Measurements from ENCODE around the gene ALKBH8.
"Not testable (repeated sequence)": the region's sequence is repeated elsewhere in the genome, so short reads cannot be mapped to it uniquely, and the experiment has no call there.

Gene ALKBH8

GRCh38 chr11:107581147-107581546 lies 15.6 kb upstream of the ALKBH8 start:
- no peak overlapping the region for H3K4me3 ChIP-seq (ENCODE audit: low read depth, low read length)
- DNase-seq (ENCODE audit: low read depth) = no peak

GRCh38 chr11:107579169-107579568 lies 13.6 kb upstream of the ALKBH8 start:
- not testable (repeated sequence) for DNase-seq (ENCODE audit: low read depth); H3K4me3 ChIP-seq (ENCODE audit: low read depth, low read length)

- no peak overlapping the region for H3K4me3 ChIP-seq (ENCODE audit: low read depth, low read length)
- no peak for DNase-seq (ENCODE audit: low read depth)
Measured at GRCh38 chr11:107577346-107577711, 11.8 kb upstream of the ALKBH8 start.

- not testable (repeated sequence) for DNase-seq (ENCODE audit: low read depth); H3K4me3 ChIP-seq (ENCODE audit: low read depth, low read length)
Measured at GRCh38 chr11:107576497-107577345, 11.2 kb upstream of the ALKBH8 start.

- DNase-seq (ENCODE audit: low read depth) = no peak
- no peak overlapping the region for H3K4me3 ChIP-seq (ENCODE audit: low read depth, low read length)
Measured at GRCh38 chr11:107573438-107573837, 7.9 kb upstream of the ALKBH8 start.

GRCh38 chr11:107570015-107570414 lies 4.5 kb upstream of the ALKBH8 start:
- no peak overlapping the region for H3K4me3 ChIP-seq (ENCODE audit: low read depth, low read length)
- no peak for DNase-seq (ENCODE audit: low read depth)

- H3K4me3 ChIP-seq (ENCODE audit: low read depth, low read length) = no peak overlapping the region
- DNase-seq (ENCODE audit: low read depth) = no peak
Measured at GRCh38 chr11:107567739-107568335, 2.3 kb upstream of the ALKBH8 start.

- DNase-seq (ENCODE audit: low read depth) = no peak
- no peak overlapping the region for H3K4me3 ChIP-seq (ENCODE audit: low read depth, low read length)
Measured at GRCh38 chr11:107566569-107566968, 1.0 kb upstream of the ALKBH8 start.

GRCh38 chr11:107565955-107566501 lies 493 bp upstream of the ALKBH8 start:
- DNase-seq (ENCODE audit: low read depth) = not testable (repeated sequence)

GRCh38 chr11:107564877-107565218 lies 687 bp downstream of the ALKBH8 start:
- no peak for DNase-seq (ENCODE audit: low read depth)

More at GRCh38 chr11:107565955-107566501, 493 bp upstream of the ALKBH8 start:
- peak overlapping the region; percentile 79 for H3K4me3 ChIP-seq (ENCODE audit: low read depth, low read length)

GRCh38 chr11:107563702-107564101 lies 1.8 kb downstream of the ALKBH8 start:
- no peak for DNase-seq (ENCODE audit: low read depth)
- H3K4me3 ChIP-seq (ENCODE audit: low read depth, low read length) = no peak overlapping the region

More at GRCh38 chr11:107564877-107565218, 687 bp downstream of the ALKBH8 start:
- H3K4me3 ChIP-seq (ENCODE audit: low read depth, low read length) = peak overlapping the region; percentile 79

GRCh38 chr11:107562647-107563208 lies 2.8 kb downstream of the ALKBH8 start:
- H3K4me3 ChIP-seq (ENCODE audit: low read depth, low read length) = no peak overlapping the region
- DNase-seq (ENCODE audit: low read depth) = no peak

- no peak overlapping the region for H3K4me3 ChIP-seq (ENCODE audit: low read depth, low read length)
- DNase-seq (ENCODE audit: low read depth) = peak; percentile 32
Measured at GRCh38 chr11:107561688-107562087, 3.8 kb downstream of the ALKBH8 start.

GRCh38 chr11:107550304-107550703 lies 15.2 kb downstream of the ALKBH8 start:
- H3K4me3 ChIP-seq (ENCODE audit: low read depth, low read length) = no peak overlapping the region
- no peak for DNase-seq (ENCODE audit: low read depth)

- H3K4me3 ChIP-seq (ENCODE audit: low read depth, low read length) = no peak overlapping the region
- no peak for DNase-seq (ENCODE audit: low read depth)
Measured at GRCh38 chr11:107549954-107550285, 15.6 kb downstream of the ALKBH8 start.

GRCh38 chr11:107549253-107549953 lies 16.1 kb downstream of the ALKBH8 start:
- DNase-seq (ENCODE audit: low read depth) = no peak
- no peak overlapping the region for H3K4me3 ChIP-seq (ENCODE audit: low read depth, low read length)

- DNase-seq (ENCODE audit: low read depth) = no peak
- no peak overlapping the region for H3K4me3 ChIP-seq (ENCODE audit: low read depth, low read length)
Measured at GRCh38 chr11:107547961-107548360, 17.6 kb downstream of the ALKBH8 start.

GRCh38 chr11:107545101-107545514 lies 20.4 kb downstream of the ALKBH8 start:
- H3K4me3 ChIP-seq (ENCODE audit: low read depth, low read length) = no peak overlapping the region
- DNase-seq (ENCODE audit: low read depth) = peak; percentile 25

- DNase-seq (ENCODE audit: low read depth) = no peak
Measured at GRCh38 chr11:107538821-107539220, 26.7 kb downstream of the ALKBH8 start.

GRCh38 chr11:107538239-107538638 lies 27.3 kb downstream of the ALKBH8 start:
- no peak for DNase-seq (ENCODE audit: low read depth)
- no peak overlapping the region for H3K4me3 ChIP-seq (ENCODE audit: low read depth, low read length)

More at GRCh38 chr11:107538821-107539220, 26.7 kb downstream of the ALKBH8 start:
- no peak overlapping the region for H3K4me3 ChIP-seq (ENCODE audit: low read depth, low read length)
